ENCODE data around the gene CEACAM7. TPM values are rescaled to one million over a fixed set of nuclear protein-coding genes. Genes with fewer than 3 reads are reported as not detected.

The CEACAM7 gene
- total RNA-seq, 1 experiment from 2014 or later, result not detected

DNA sequence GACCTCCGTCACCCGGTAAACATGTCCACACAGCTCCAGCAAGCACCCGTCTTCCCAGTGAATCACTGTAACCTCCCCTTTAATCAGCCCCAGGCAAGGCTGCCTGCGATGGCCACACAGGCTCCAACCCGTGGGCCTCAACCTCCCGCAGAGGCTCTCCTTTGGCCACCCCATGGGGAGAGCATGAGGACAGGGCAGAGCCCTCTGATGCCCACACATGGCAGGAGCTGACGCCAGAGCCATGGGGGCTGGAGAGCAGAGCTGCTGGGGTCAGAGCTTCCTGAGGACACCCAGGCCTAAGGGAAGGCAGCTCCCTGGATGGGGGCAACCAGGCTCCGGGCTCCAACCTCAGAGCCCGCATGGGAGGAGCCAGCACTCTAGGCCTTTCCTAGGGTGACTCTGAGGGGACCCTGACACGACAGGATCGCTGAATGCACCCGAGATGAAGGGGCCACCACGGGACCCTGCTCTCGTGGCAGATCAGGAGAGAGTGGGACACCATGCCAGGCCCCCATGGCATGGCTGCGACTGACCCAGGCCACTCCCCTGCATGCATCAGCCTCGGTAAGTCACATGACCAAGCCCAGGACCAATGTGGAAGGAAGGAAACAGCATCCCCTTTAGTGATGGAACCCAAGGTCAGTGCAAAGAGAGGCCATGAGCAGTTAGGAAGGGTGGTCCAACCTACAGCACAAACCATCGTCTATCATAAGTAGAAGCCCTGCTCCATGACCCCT, 11.3 kb upstream of the CEACAM7 start:
- DNase-seq (ENCODE audit: low read depth, low spot score) (no peak), ATAC-seq (no peak)
- Histone ChIP-seq H3K9me2 (ENCODE audit: insufficient read depth) (no peaks in the 10 kb centered on the region), H3K9ac (ENCODE audit: low read length) (no peak overlapping the region), H3K9me3 (ENCODE audit: control insufficient read depth in 1 of 2, insufficient read depth in 1 of 2, low read depth in 1 of 2, low read length in 2 of 2) (no peaks in the 10 kb centered on the region), H3K27ac (ENCODE audit: low read depth, low read length) (no peak overlapping the region), H3K27me3 (ENCODE audit: insufficient read depth, low read length) (peaks cover 38% of the 10 kb centered on the region; the same call in 1 of the 2 replicates), H3K4me2 (ENCODE audit: low read length) (no peak overlapping the region), H3K4me3 (replicated peaks in 1 of 2; ENCODE audit: low read depth in 1 of 2, low read length in 2 of 2) (no peak overlapping the region), H3K4me1 (ENCODE audit: control insufficient read depth in 1 of 2, insufficient read depth in 2 of 2, low read length in 2 of 2) (peaks cover 0 to 7% of the 10 kb centered on the region in 2 experiments; a peak in 2 of 4 replicates), H3K36me3 (ENCODE audit: control insufficient read depth in 1 of 2, insufficient read depth in 2 of 2, low read length in 2 of 2) (no peaks in the 10 kb centered on the region), H3K79me2 (ENCODE audit: insufficient read depth, low read length) (no peaks in the 10 kb centered on the region), H4K20me1 (ENCODE audit: insufficient read depth) (no peaks in the 10 kb centered on the region), H2AFZ (ENCODE audit: low read depth, low read length, poor library complexity, severe bottlenecking) (no peak overlapping the region)
- ChIA-PET POLR2A (interaction anchor here (0.5 kb wide), 1 partner anchor 1651 kb away, joined by 3 read pairs; no protein-coding TSS in a partner anchor), RAD21 (ENCODE audit: low non-redundant PET in 1 of 2, low total read pairs in 2 of 2, uncharacterized antibody in 2 of 2, unreplicated experiment in 2 of 2) (no interaction called here), CTCF (interaction anchor here (1.6 to 4.6 kb wide), 2 partner anchors 8 to 58 kb away, joined by 8 to 22 read pairs; no protein-coding TSS in a partner anchor)
- intact Hi-C loops (cut with micrococcal nuclease), result no loop called here
- no TSS peak for BruUV-seq (replicated peaks)
- TF ChIP-seq YY1 (IDR thresholded peaks at IDR 0.05; ENCODE audit: extremely low read depth, insufficient replicate concordance, low read depth, low read length) (no peak), ELF1 (IDR thresholded peaks at IDR 0.05; ENCODE audit: borderline replicate concordance, low read depth) (no peak), EZH2 (IDR thresholded peaks at IDR 0.05) (no peak), CBX3 (IDR thresholded peaks at IDR 0.05; ENCODE audit: low read depth) (no peak), ZFX (IDR thresholded peaks at IDR 0.05) (no peak), TCF7L2 (IDR thresholded peaks at IDR 0.05; ENCODE audit: borderline replicate concordance, extremely low read depth, insufficient read depth, insufficient read length) (no peak)
- TF ChIP-seq, protein P1, sequence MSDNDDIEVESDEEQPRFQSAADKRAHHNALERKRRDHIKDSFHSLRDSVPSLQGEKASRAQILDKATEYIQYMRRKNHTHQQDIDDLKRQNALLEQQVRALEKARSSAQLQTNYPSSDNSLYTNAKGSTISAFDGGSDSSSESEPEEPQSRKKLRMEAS (IDR thresholded peaks at IDR 0.05), result no peak
- TF ChIP-seq, protein P2, sequence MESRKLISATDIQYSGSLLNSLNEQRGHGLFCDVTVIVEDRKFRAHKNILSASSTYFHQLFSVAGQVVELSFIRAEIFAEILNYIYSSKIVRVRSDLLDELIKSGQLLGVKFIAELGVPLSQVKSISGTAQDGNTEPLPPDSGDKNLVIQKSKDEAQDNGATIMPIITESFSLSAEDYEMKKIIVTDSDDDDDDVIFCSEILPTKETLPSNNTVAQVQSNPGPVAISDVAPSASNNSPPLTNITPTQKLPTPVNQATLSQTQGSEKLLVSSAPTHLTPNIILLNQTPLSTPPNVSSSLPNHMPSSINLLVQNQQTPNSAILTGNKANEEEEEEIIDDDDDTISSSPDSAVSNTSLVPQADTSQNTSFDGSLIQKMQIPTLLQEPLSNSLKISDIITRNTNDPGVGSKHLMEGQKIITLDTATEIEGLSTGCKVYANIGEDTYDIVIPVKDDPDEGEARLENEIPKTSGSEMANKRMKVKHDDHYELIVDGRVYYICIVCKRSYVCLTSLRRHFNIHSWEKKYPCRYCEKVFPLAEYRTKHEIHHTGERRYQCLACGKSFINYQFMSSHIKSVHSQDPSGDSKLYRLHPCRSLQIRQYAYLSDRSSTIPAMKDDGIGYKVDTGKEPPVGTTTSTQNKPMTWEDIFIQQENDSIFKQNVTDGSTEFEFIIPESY (IDR thresholded peaks at IDR 0.05; ENCODE audit: extremely low read depth, insufficient replicate concordance, low read length), result no peak
